GM21526 (cell line): ENCODE measurements around the gene IER5L.
"Not testable (repeated sequence)": the region's sequence is repeated elsewhere in the genome, so short reads cannot be mapped to it uniquely, and the experiment has no call there.

Experiments
- ATAC-seq: cut with Tn5 transposase; IDR thresholded peaks from one replicate; pipeline ENCODE4 v1.9.1; 2021; ENCODE audit warnings: moderate library complexity; ENCODE audit not compliant: unreplicated experiment, low FRiP score

The IER5L gene

GRCh38 chr9:129204840-129205239 is 26.8 kb upstream of the IER5L start:
- no peak for ATAC-seq

GRCh38 chr9:129203556-129203909 is 25.5 kb upstream of the IER5L start:
- no peak for ATAC-seq

GRCh38 chr9:129202613-129203555 is 24.8 kb upstream of the IER5L start:
- ATAC-seq, result peak; percentile 72

GRCh38 chr9:129201866-129202265 is 23.8 kb upstream of the IER5L start:
- ATAC-seq, result no peak

GRCh38 chr9:129201289-129201688 is 23.2 kb upstream of the IER5L start:
- ATAC-seq, result no peak

GRCh38 chr9:129200255-129200654 is 22.2 kb upstream of the IER5L start:
- no peak for ATAC-seq

GRCh38 chr9:129199044-129199435 is 21.0 kb upstream of the IER5L start:
- ATAC-seq, result no peak

- no peak for ATAC-seq
These were observed 20.4 kb upstream of the IER5L start for GRCh38 chr9:129198319-129199043.

GRCh38 chr9:129197978-129198318 is 19.9 kb upstream of the IER5L start:
- no peak for ATAC-seq

- not testable (repeated sequence) for ATAC-seq
These were observed 19.0 kb upstream of the IER5L start for GRCh38 chr9:129197045-129197444.

GRCh38 chr9:129195606-129196005 is 17.5 kb upstream of the IER5L start:
- ATAC-seq, result no peak

GRCh38 chr9:129194221-129194620 is 16.2 kb upstream of the IER5L start:
- ATAC-seq, result no peak

- ATAC-seq, result no peak
These were observed 15.6 kb upstream of the IER5L start for GRCh38 chr9:129193655-129194054.

GRCh38 chr9:129191234-129191633 is 13.2 kb upstream of the IER5L start:
- ATAC-seq, result no peak

- not testable (repeated sequence) for ATAC-seq
These were observed 11.9 kb upstream of the IER5L start for GRCh38 chr9:129189971-129190370.

GRCh38 chr9:129187042-129187441 is 9.0 kb upstream of the IER5L start:
- ATAC-seq, result no peak

GRCh38 chr9:129185991-129186390 is 7.9 kb upstream of the IER5L start:
- no peak for ATAC-seq

GRCh38 chr9:129185402-129185801 is 7.3 kb upstream of the IER5L start:
- no peak for ATAC-seq

GRCh38 chr9:129184596-129185122 is 6.6 kb upstream of the IER5L start:
- no peak for ATAC-seq

GRCh38 chr9:129184219-129184524 is 6.1 kb upstream of the IER5L start:
- no peak for ATAC-seq

GRCh38 chr9:129183495-129184218 is 5.6 kb upstream of the IER5L start:
- ATAC-seq, result no peak
